Left renal pelvis (tissue), 4 donors: ENCODE measurements around the gene NEK2. TPM values are rescaled to one million over a fixed set of nuclear protein-coding genes. Genes with fewer than 3 reads are reported as not detected.
"Not testable (repeated sequence)": the region's sequence is repeated elsewhere in the genome, so short reads cannot be mapped to it uniquely, and the experiment has no call there.

Experiments
- DNase-seq, 4 donors: peaks; one replicate each; pipeline ENCODE4 v3.0.0-alpha.2; 2013; ENCODE audit warnings: low read depth in 4 of 4, low spot score in 3 of 4
- polyA plus RNA-seq, 4 donors: library from polyadenylated mRNA; unstranded; fragments of 120-200 nt; gene quantifications; one replicate each; pipeline ENCODE4 v1.2.1, GENCODE V29; 2013; ENCODE audit not compliant: insufficient read length in 4 of 4

NEK2 gene
- polyA plus RNA-seq, 4 donors, result 17.2 to 21.7 (median 19.1) TPM

DNA sequence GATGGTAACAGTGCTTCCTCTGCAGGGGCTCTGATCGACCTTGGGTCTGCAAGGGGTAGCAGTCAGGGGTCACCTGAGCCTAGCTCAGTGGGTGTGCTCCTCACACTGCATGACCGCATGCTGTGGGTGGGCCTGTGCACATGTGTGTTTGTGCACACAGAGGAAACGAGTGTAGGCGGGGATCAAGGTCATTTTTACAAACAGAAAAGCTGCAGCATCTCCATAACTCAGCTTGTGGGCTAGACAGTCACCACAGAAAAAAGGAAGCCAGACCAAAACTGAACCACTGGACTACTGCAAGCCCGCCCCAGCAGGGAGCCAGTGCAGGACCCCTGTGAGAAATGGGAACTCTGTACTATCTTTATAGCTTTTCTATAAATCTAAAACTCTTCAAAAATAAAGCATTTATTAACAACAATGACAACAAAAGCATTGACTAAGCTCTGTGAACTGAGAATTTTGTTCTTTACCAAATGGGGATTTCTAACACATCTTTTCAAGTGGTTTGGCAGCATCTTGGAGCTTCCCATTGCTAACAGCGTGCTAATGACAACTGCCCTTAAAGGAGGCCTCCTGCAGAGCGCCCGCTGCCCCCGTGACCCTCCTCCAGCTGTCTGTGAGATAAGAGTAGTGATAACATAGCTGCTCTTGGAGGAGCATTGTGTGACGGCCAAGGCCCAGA, 19.9 kb upstream of the NEK2 start:
- DNase-seq, result no peak

DNA sequence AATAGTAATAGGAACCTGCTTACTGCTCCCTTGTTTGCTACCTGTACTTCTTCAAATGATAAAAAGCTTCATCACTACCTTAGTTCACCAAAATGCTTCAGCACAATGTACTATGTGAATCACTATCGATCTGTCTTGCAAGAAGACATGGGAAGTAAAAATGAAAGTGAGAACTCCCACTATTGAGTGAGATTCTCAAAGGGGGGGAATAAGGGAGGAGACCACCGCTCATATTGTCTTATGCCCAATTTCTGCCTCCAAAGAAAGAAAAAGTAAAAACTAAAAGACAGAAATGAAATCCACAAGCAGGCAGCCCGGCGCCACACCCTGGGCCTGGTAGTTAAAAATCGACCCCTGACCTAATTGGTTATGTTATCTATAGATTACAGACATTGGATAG, 18.5 kb upstream of the NEK2 start:
- DNase-seq, result not testable (repeated sequence)

DNA sequence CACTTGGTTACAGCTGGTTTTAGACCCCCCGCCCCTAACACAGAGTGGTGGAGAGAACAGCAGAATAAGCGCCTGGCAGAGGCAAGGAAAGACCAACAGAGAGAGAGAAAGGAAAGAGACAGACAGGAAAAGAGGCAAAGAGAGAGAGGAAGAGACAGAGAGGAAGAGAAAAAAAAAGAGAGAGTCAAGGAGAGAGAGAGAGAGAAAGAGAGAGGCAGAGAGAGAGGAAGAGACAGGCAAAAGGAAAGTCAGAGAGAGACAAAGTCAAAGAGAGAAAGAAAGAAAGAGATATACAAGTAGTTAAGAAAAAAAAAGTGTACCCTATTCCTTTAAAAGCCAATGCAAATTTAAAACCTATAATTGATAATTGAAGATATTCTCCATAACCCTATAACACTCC, 13.0 kb upstream of the NEK2 start:
- no peak for DNase-seq

DNA sequence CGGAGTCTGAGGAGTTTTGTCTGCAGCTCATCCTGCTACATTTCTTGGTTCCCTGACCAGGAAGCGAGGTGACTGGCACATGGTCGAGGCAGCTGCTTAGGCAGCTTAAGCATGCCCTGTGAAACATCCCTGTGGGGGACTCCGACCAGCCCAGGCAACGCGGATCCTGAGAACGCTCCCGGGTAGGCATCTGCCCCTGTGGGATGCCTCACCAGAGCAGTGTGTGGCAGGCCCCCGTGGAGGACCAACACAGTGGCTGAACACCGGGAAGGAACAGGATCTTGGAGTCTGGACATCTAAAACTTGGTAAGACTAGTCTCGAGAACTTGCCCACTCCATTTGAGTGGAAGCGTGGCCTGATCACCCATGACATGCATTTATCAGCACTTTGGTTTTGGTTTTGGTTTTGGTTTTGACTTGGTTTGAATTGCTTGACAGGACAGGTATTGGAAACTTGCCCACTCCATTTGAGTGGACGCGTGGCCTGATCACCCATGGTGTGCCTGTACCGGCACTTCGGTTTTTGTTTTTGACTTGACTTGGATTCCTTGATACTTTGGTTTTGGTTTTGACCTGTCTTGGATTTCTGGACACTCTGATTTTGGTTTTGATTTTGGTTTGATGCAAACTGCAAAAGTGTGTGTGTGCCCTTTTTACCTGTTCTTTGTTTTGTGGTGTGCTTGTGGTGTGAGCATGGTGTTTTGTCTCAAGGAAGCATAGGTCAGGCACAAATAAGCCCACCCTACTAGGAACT, 12.2 kb upstream of the NEK2 start:
- DNase-seq, result no peak

DNA sequence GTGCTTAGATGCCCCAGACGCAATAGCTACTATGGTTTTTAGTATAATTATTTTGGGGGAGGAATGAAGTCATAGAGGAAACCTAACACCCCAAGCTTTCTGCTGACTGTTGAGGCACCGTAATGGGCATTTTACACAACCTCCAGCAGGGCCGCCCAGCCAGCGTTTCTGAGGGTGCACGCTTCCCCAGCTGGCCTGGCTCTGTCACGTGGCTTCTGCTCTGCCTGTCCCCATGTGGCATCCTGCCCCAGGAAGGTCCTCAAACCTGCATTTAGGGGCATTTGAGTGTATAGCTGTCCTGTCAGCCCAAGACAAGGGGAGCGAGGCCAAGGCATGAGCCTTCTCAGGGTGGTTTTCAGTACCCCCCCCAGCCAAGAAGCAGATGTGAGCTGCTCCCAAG, 10.4 kb upstream of the NEK2 start:
- DNase-seq, result no peak

DNA sequence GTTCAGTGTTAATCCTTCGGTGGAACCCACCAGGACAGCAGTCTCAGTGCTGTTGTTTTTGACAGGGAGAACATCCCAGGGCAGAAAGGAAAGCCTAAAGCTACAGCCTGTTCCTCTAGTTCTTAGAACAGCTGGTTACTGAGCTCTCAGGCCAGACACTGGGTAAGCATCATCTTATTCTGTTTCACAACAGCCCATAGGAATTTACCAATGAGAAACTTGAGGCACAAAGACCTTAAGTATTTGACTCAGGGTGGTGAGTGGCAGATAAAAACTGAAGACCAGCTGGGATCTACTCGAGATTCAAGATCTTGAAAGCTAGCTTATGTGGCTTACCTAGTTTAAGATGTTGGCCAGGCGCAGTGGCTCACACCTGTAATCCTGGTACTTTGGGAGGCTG, 9.4 kb upstream of the NEK2 start:
- DNase-seq, result no peak

DNA sequence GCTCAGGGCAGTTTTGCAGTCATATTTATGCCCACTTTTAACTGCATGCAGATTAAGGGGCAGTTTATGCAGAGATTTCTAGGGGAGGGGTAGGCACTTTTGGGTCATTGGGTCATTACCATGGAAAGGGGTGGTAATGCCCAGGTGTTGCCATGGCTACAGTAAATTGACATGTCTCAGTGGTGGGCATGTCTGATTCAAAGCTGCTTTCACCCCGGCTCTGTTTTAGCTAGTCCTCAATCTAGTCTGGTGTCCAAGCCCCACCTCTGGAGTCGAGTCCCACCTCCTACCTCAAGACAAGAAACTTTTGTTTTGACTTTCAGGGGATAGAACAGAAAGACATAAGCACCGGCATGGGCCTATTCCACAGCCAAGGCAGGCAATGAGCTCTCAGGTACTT, 8.9 kb upstream of the NEK2 start:
- DNase-seq, result no peak

DNA sequence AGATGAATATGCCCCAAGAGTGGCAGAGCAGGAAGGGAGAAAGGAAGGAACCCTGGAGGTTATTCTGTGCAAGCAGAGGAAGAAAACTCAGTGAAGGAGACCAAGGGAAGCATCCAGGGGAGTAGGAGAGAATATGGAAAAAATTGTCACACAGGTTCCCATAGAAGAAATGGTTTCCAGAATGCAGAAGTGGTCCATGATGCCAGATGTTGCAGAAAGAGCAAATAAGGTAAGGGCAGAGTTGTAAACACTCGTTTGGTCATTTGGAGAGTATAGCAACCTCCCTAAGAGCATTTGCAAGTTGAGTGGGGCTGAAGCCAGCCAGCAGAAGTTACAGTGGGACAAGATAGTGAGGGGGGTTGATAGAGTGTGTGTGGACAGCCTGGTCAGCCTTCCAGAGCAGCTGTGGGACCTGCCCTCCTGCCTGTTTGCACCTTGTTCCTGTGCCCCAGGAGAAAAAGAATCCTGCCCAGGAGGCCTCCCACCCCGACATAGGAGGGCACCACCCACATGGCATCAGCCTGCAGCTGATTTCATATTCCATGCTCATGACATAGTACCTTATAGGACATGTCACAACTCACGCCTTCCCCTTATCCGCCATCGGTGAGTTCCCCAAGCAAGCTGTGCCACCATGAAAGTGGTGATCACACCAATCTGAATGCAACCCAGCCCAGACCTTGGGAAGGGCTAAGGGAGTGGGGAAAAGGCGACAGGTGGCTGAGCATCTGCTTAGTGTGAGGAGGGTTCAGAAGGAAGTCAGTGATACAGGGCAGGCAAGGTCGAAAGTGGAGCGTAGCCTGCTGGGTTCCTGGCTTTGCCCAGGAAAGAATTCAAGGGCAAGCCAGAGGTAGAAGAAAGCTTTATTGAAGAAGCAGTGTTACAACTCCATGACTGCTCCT, 8.2 kb upstream of the NEK2 start:
- no peak for DNase-seq

DNA sequence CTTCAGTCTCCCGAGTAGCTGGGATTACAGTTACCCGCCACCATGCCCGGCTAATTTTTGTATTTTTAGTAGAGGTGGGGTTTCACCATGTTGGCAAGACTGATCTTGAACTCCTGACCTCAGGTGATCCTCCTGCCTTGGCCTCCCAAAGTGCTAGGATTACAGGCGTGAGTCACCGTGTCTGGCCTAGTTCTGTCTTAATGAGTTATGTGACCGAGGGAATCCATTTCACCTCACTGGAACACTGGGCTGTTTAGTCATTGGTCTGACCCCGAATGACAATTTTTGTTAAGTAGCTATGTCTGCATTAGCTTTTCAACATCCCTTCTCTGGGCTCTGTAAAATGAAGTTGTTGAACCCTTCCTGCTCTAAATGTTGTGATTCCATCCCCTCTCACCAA, 6.8 kb upstream of the NEK2 start:
- DNase-seq, result not testable (repeated sequence)

DNA sequence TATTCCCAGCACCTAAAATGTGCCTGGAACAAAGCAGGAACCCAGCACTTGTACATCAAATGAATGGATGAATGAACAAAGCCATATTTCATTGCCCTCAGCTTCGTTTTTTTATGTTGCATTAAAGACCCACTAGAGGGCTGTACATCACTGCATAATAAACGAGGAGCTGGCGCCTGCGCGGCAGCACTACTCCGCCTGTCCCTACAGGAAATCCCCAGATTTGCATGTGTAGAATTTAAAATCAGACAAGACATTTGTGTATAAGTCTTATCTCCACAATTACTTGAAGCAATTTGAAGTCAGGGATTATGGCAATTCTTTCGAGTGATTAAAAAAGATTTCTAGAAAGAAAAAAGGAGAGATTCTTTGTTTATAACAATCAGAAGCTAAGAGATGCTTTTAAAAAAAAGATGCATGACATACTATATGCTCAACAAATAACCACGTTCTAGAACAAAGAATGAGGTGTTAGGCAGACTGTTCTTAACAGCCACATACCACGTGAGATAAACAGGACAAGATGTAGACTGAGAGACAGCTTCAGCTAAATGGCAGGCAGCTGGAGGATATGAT, 5.4 kb upstream of the NEK2 start:
- DNase-seq, result peak; percentile 49 to 60 (median 54)

DNA sequence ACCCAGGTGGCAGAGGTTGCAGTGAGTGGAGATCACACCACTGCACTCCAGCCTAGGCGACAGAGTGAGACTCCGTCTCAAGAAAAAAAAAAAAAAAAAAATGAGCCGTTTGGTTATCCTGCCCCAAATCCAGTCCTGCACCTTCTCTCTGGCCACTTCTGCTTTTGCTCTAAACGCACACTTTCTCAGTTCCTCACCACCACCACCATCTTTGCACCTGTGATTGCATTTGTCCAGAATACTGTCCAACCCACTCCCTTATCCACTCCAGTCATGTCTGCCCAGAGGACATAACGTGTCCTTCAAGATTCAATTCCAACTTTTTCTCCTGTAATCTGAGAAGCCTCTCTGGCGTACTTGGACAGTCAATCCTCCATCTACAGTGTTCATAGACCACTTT, 2.2 kb upstream of the NEK2 start:
- DNase-seq, result no peak

DNA sequence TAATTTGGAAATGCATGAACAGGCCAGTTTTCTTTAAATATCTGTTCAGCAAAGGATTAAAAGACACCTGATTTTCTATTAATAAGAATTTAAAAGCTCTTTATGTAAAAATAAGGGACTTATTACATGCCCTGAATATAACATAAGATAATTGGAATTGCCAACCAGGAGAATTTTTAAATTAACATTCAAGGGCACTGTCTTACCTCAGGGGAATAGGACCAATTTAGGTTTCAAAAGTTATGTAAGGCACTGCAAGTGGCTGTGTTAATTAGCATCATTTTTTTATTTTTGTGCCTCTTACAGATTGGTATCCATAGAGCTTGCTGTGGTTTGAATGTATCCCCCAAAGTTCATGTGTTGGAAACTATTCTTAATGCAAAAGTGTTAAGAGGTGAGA, 1.3 kb upstream of the NEK2 start:
- no peak for DNase-seq

DNA sequence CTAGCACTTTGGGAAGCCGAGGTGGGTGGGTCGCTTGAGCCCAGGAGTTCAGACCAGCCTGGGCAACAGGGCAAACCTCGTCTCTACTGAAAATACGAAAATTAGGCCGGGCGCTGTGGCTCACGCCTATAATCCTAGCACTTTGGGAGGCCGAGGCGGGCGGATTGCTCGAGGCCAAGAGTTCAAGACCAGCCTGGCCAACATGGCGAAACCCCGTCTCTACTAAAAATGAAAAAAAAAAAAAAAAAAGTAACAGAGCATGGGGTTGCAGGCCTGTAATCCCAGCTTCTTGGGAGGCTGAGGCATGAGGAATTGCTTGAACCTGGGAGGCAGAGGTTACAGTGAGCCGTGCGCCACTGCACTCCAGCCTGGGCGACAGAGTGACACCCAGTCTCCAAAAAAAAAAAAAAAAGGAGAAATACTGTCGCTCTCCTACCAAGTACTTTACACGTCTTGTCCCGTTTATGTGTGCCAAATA, 724 bp upstream of the NEK2 start:
- no peak for DNase-seq

DNA sequence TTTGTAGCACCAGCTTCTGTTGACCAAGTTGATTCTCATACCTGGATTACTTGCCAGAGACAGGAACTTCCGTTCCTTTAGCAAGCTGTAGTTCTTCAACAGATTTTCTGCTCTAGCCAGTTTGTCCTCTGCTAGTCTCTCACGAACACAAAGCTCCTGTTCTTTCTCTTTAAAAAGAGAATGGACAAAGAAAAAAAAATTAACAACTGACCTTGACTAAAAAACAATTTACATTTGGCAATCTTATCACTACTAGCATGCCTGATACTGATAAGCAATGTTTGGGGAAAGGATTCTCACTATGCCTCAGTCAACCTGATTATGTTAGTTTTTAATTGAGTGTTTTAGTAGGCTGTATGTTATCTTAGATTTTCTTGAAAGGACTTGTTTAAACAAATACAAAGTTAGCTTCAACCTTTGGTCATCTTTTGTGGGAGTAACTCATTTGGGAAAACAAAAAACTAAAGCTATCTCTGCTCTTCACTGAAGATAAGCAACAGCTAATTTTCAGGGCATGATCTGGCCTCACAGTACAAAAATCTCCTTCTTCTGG, 8.3 kb downstream of the NEK2 start:
- no peak for DNase-seq

DNA sequence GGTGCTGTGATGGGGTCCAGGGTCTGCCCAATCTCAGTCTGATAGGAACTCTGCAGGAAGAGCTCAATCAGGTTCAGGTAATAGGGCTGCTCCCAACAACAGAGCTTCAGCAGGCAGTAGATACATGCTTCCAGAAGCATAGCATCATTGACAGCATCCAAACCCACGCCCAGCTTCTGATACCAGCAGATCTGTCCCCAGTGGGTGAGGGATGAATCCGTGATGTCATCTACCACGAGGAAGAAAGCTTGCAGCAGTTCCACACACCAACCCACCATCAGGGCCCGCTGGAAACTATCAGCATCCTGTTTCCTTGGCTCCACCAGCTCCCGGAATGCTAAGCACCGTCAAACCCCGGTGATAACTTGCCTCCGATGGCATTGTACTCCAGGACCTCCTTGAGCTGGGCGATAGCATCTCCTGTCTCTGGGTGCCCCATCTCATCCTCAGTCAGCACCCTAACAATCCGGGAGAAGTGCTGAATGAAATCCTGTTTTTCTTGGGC, 14.7 kb downstream of the NEK2 start:
- DNase-seq, result no peak

DNA sequence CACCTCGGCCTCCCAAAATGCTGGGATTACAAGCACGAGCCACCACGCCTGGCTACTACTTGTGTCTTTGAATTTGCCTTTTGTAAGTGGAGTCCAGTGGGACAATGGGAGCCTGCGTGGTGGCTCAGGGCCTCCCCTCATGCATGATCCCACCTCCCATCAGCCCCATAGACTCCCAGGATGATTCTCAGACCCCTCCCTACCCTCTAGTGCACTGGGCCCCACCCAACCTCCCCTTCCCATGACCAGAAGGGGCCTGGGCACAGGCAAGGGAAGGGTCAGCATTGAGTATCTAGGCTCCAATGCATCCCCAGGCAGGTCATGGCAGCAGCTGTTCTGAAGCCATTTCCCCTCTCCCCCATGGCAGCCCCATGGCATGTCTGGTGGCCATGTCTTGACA, 18.7 kb downstream of the NEK2 start:
- no peak for DNase-seq

DNA sequence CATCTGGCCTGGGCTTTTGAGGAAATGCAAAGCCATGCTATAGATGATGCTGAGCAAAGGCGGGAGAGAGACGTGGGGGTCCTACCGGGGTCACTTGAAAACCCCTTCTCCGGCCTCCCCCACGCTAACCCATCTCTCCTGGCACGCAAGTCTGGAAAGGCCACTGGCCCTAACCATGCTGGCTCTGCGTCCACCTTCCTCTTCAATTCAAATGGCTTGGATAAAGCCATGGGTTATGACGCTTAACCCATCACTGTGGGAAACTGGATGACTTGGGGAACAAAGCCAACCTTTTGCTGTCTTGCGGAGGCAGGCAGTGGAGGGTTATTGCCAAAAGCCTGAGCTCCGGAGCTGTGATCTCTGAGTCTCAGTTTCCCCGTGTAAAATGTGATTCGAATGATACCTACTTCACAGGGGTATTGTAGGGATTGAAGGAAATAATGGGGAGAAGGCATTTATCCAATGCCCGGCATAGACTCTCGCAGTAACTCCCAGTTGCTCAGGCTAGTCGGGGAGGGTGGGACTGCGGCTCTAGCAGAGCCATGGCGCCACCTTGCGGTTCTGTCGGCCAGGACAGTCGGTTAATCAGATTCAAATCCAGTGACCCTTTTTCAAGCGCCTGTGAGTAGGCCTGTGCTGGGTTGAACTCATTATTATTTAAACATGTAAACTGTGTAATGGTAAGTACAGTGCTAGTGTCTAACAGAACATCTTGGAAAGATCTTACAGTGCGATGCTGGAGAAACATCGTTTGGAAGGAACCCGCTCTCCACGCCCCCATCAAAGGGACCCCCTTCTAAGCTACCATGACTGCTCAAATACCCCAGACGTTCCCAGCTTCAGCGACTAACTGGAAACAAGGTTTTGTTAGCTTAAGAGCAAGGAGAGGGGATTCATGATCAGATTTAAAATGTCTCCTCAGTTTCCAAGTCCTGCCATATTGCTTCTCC, 20.3 kb downstream of the NEK2 start:
- peak; percentile 52 to 74 (median 71) for DNase-seq

DNA sequence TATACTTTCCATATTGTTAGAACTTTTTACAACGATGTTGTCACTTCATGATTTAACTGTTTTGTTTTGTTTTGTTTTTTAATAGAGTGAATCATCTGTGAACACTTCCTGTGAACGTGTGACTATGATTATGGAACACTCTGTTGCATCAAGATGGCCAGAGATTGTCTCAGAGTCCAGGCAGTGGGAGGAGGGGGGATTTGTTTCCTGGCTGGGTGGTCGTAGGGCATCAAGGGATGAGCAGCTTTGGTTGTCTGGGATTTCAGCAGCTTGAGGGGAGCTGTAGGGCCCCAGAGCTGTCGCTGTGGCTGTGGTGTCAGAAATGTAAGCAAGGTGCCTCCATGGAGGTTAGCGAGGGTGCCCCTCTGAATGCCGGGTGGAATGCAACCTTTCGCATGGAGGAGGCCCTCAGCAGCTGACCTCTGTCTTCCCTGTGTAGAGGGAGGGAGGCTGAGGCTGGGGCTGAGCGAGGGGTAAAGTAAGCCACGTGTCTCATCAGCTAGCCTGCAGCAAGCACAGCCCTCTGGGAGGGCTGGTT, 21.4 kb downstream of the NEK2 start:
- DNase-seq, result no peak

DNA sequence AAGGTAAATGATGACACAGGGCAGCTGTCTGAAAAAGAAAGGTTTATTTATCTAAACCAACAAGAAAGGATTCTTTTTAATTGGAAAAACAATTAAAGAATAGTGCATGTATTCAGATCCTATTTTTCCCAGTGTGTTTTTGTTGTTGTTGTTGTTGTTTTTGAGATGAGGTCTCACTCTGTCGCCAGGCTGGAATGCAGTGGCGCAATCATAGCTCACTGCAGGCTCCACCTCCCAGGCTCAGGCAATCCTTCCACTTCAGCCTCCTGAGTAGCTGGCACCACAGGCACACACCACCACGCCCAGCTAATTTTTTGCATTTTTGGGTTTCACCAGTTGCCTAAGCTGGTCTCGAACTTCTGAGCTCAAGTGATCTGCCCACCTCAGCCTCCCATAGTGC, 22.1 kb downstream of the NEK2 start:
- DNase-seq, result no peak
